Measurements from ENCODE around the gene GLI1.
"Not testable (repeated sequence)": the region's sequence is repeated elsewhere in the genome, so short reads cannot be mapped to it uniquely, and the experiment has no call there.

DNA sequence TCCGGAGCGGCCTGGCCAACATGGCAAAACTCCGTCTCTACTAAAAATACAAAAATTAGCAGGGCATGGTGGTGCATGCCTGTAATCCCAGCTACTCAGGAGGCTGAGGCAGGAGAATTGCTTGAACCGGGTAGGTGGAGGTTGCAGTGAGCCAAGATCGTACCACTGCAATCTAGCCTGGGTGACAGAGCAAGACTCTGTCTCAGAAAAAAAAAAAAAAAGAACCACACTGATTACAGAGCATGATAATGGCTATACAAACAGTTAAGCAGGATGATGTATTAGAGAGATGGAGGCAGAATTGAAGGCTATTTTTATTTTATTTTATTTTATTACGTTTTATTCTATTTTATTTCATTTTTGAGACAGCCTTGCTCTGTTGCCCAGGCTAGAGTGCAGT lies 15.2 kb upstream of the GLI1 start:
- TF ChIP-seq, protein P1, sequence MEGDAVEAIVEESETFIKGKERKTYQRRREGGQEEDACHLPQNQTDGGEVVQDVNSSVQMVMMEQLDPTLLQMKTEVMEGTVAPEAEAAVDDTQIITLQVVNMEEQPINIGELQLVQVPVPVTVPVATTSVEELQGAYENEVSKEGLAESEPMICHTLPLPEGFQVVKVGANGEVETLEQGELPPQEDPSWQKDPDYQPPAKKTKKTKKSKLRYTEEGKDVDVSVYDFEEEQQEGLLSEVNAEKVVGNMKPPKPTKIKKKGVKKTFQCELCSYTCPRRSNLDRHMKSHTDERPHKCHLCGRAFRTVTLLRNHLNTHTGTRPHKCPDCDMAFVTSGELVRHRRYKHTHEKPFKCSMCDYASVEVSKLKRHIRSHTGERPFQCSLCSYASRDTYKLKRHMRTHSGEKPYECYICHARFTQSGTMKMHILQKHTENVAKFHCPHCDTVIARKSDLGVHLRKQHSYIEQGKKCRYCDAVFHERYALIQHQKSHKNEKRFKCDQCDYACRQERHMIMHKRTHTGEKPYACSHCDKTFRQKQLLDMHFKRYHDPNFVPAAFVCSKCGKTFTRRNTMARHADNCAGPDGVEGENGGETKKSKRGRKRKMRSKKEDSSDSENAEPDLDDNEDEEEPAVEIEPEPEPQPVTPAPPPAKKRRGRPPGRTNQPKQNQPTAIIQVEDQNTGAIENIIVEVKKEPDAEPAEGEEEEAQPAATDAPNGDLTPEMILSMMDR (IDR thresholded peaks at IDR 0.05): not testable (repeated sequence)
- TF ChIP-seq POLR2A (IDR thresholded peaks at IDR 0.05): not testable (repeated sequence)
